HEK293 (cell line): Measurements from ENCODE around the gene METAP1.
"Not testable (repeated sequence)": the region's sequence is repeated elsewhere in the genome, so short reads cannot be mapped to it uniquely, and the experiment has no call there.

Source experiments
- CTCF ChIA-PET: fragments of 350-600 bp; formaldehyde crosslinking; extraction: SDS; loops from one replicate; lab custom pipeline; 2021; ENCODE audit warnings: antibody characterized with exemption; lab: Yijun Ruan, JAX
- POLR2A ChIA-PET: fragments of 300-600 bp; formaldehyde crosslinking; extraction: SDS; loops from one replicate; lab custom pipeline; 2020; ENCODE audit warnings: antibody characterized with exemption, inconsistent platforms; lab: Yijun Ruan, JAX
- H3K27ac ChIP-seq: fragments of 200-500 bp; sonication (Bioruptor generic); 2 replicates; pipeline ENCODE4 v1.5.1; 2014; ENCODE audit warnings: low read depth, low read length, control low read depth, inconsistent platforms; ENCODE audit errors: extremely low read depth
- H3K36me3 ChIP-seq, 2 experiments: fragments of 200-500 bp in 1 of 2; sonication (Bioruptor generic) in 1 of 2; 1 replicate in 1 of 2; 2 replicates in 1 of 2; pipeline ENCODE4 v1.5.1; 2014 to 2017; ENCODE audit warnings: inconsistent platforms in 2 of 2, low read length in 2 of 2; ENCODE audit not compliant: control insufficient read depth in 2 of 2, insufficient read depth in 1 of 2
- H3K4me1 ChIP-seq: fragments of 200-500 bp; sonication (Bioruptor generic); 2 replicates; pipeline ENCODE4 v1.5.1; 2014; ENCODE audit warnings: mild to moderate bottlenecking, low read length, inconsistent platforms; ENCODE audit not compliant: control insufficient read depth, insufficient read depth
- H3K4me3 ChIP-seq: 2 replicates; pipeline ENCODE4 v1.5.1; 2011; ENCODE audit warnings: low read depth, mild to moderate bottlenecking, control low read depth, low read length, moderate library complexity
- H3K9me3 ChIP-seq: fragments of 200-500 bp; sonication (Bioruptor generic); 2 replicates; pipeline ENCODE4 v1.5.1; 2014; ENCODE audit warnings: low read depth, low read length, inconsistent platforms; ENCODE audit not compliant: control insufficient read depth, insufficient read depth
- BCL6B ChIP-seq: fragments of 450-650 bp; formaldehyde crosslinking; IDR thresholded peaks from 2 replicates; pipeline ENCODE4 v1.5.1; 2017; ENCODE audit warnings: missing biosample characterization, missing genetic modification characterization
- GLI2 ChIP-seq: fragments of 450-650 bp; formaldehyde crosslinking; IDR thresholded peaks from 2 replicates; pipeline ENCODE4; 2017; ENCODE audit warnings: missing biosample characterization, missing genetic modification characterization, low read depth, borderline replicate concordance
- GLIS2 ChIP-seq: fragments of 450-650 bp; formaldehyde crosslinking; IDR thresholded peaks from 2 replicates; pipeline ENCODE4 v1.5.1; 2016; ENCODE audit warnings: missing biosample characterization, missing genetic modification characterization
- HIC1 ChIP-seq: fragments of 450-650 bp; formaldehyde crosslinking; IDR thresholded peaks from 2 replicates; pipeline ENCODE4 v1.5.1; 2016; ENCODE audit warnings: missing biosample characterization, missing genetic modification characterization
- SCRT2 ChIP-seq: fragments of 450-650 bp; formaldehyde crosslinking; IDR thresholded peaks from 2 replicates; pipeline ENCODE4 v1.5.1; 2016; ENCODE audit warnings: missing biosample characterization, missing genetic modification characterization
- ZBTB21 ChIP-seq: fragments of 450-650 bp; formaldehyde crosslinking; IDR thresholded peaks from 2 replicates; pipeline ENCODE4 v1.5.1; 2017; ENCODE audit warnings: missing biosample characterization, missing genetic modification characterization
- ZNF146 ChIP-seq: fragments of 450-650 bp; formaldehyde crosslinking; IDR thresholded peaks from 2 replicates; pipeline ENCODE4 v1.5.1; 2016; ENCODE audit warnings: missing biosample characterization, missing genetic modification characterization
- ZNF155 ChIP-seq: fragments of 450-650 bp; formaldehyde crosslinking; IDR thresholded peaks from 2 replicates; pipeline ENCODE4 v1.5.1; 2016; ENCODE audit warnings: missing biosample characterization, missing genetic modification characterization
- ZNF2 ChIP-seq: fragments of 450-650 bp; formaldehyde crosslinking; IDR thresholded peaks from 2 replicates; pipeline ENCODE4 v1.5.1; 2016; ENCODE audit warnings: missing biosample characterization, missing genetic modification characterization
- ZNF23 ChIP-seq: fragments of 450-650 bp; formaldehyde crosslinking; IDR thresholded peaks from 2 replicates; pipeline ENCODE4 v1.5.1; 2016; ENCODE audit warnings: missing biosample characterization, missing genetic modification characterization, borderline replicate concordance
- ZNF239 ChIP-seq: fragments of 450-650 bp; formaldehyde crosslinking; IDR thresholded peaks from 2 replicates; pipeline ENCODE4 v1.5.1; 2016; ENCODE audit warnings: missing biosample characterization, missing genetic modification characterization
- ZNF280D ChIP-seq: fragments of 450-650 bp; formaldehyde crosslinking; IDR thresholded peaks from 2 replicates; pipeline ENCODE4 v1.5.1; 2016; ENCODE audit warnings: missing biosample characterization, missing genetic modification characterization
- ZNF391 ChIP-seq: fragments of 450-650 bp; formaldehyde crosslinking; IDR thresholded peaks from 2 replicates; pipeline ENCODE4 v1.5.1; 2016; ENCODE audit warnings: low read depth, missing biosample characterization, missing genetic modification characterization, borderline replicate concordance
- ZNF473 ChIP-seq: fragments of 450-650 bp; formaldehyde crosslinking; IDR thresholded peaks from 2 replicates; pipeline ENCODE4 v1.5.1; 2017; ENCODE audit warnings: missing biosample characterization, missing genetic modification characterization
- ZNF548 ChIP-seq: fragments of 450-650 bp; formaldehyde crosslinking; IDR thresholded peaks from 2 replicates; pipeline ENCODE4 v1.5.1; 2016; ENCODE audit warnings: missing biosample characterization, missing genetic modification characterization
- ZNF555 ChIP-seq: fragments of 450-650 bp; formaldehyde crosslinking; conservative IDR thresholded peaks from 2 replicates; pipeline ENCODE4 v1.5.1; 2017; ENCODE audit warnings: missing biosample characterization, mild to moderate bottlenecking, missing genetic modification characterization, inconsistent platforms
- ZNF580 ChIP-seq: fragments of 450-650 bp; formaldehyde crosslinking; IDR thresholded peaks from 2 replicates; pipeline ENCODE4 v1.5.1; 2016; ENCODE audit warnings: missing biosample characterization, missing genetic modification characterization
- ZNF585B ChIP-seq: fragments of 450-650 bp; formaldehyde crosslinking; IDR thresholded peaks from 2 replicates; pipeline ENCODE4 v1.5.1; 2016; ENCODE audit warnings: missing biosample characterization, missing genetic modification characterization
- ZNF596 ChIP-seq: fragments of 450-650 bp; IDR thresholded peaks from 2 replicates; pipeline ENCODE4 v1.5.0; 2018; ENCODE audit warnings: missing biosample characterization, mild to moderate bottlenecking, missing genetic modification characterization, moderate library complexity
- ZNF660 ChIP-seq: fragments of 450-650 bp; IDR thresholded peaks from 2 replicates; pipeline ENCODE4 v1.5.1; 2018; ENCODE audit warnings: missing biosample characterization, mild to moderate bottlenecking, missing genetic modification characterization
- ZNF692 ChIP-seq: fragments of 450-650 bp; formaldehyde crosslinking; IDR thresholded peaks from 2 replicates; pipeline ENCODE4 v1.5.1; 2016; ENCODE audit warnings: missing biosample characterization, missing genetic modification characterization
- ZNF701 ChIP-seq: fragments of 450-650 bp; formaldehyde crosslinking; IDR thresholded peaks from 2 replicates; pipeline ENCODE4 v1.5.1; 2016; ENCODE audit warnings: missing biosample characterization, missing genetic modification characterization
- ZNF830 ChIP-seq: fragments of 450-650 bp; IDR thresholded peaks from 2 replicates; pipeline ENCODE4 v1.5.0; 2018; ENCODE audit warnings: missing biosample characterization, missing genetic modification characterization, low read depth, mild to moderate bottlenecking, moderate library complexity
- ZNF843 ChIP-seq: fragments of 450-650 bp; formaldehyde crosslinking; IDR thresholded peaks from 2 replicates; pipeline ENCODE4 v1.5.1; 2016; ENCODE audit warnings: missing biosample characterization, missing genetic modification characterization
- ZSCAN18 ChIP-seq: fragments of 450-650 bp; formaldehyde crosslinking; IDR thresholded peaks from 2 replicates; pipeline ENCODE4 v1.5.1; 2016; ENCODE audit warnings: missing biosample characterization, missing genetic modification characterization

METAP1 gene

GRCh38 chr4:99062120-99062519 lies 66.6 kb downstream of the METAP1 start (continued):
- TF ChIP-seq HIC1 (tag by site-specific recombination) (peak; percentile 14; the same call in 1 of the 2 replicates), ZNF830 (tag by site-specific recombination) (no peak), ZNF843 (tag by site-specific recombination) (no peak), ZNF585B (tag by site-specific recombination) (no peak), ZNF391 (no peak), ZNF155 (tag by site-specific recombination) (no peak)

- 0 out of 2 replicates have a peak, but pooled peaks have one; percentile 28 for TF ChIP-seq ZNF280D (tag by site-specific recombination)
- peak; percentile 94 for TF ChIP-seq ZNF146 (tag by site-specific recombination)
- peak; percentile 61; the same call in 1 of the 2 replicates for TF ChIP-seq ZNF580 (tag by site-specific recombination)
- H3K4me1 ChIP-seq, POLR2A ChIA-PET, H3K9me3 ChIP-seq, H3K4me3 ChIP-seq, CTCF ChIA-PET, H3K27ac ChIP-seq: not testable (repeated sequence)
- peaks cover 0 to 27% of the 10 kb centered on the region in 2 experiments; a peak in 2 of 3 replicates for H3K36me3 ChIP-seq
Observed at GRCh38 chr4:99065521-99065920, 70.0 kb downstream of the METAP1 start.

GRCh38 chr4:99067617-99068016 lies 72.1 kb downstream of the METAP1 start:
- Histone ChIP-seq H3K27ac (no peak overlapping the region), H3K36me3 (peaks cover 0 to 41% of the 10 kb centered on the region in 2 experiments; a peak in 2 of 3 replicates), H3K4me3 (no peak overlapping the region), H3K4me1 (no peaks in the 10 kb centered on the region), H3K9me3 (no peaks in the 10 kb centered on the region)
- POLR2A ChIA-PET: no interaction called here
- CTCF ChIA-PET: interaction anchor here (1.9 kb wide), 1 partner anchor 11 kb away, joined by 7 read pairs; no protein-coding TSS in a partner anchor
- TF ChIP-seq ZNF2 (tag by site-specific recombination): no peak
- TF ChIP-seq BCL6B (tag by site-specific recombination): no peak
- TF ChIP-seq SCRT2 (tag by site-specific recombination): no peak
- TF ChIP-seq ZBTB21 (tag by site-specific recombination): no peak
- no peak for TF ChIP-seq ZNF23 (tag by site-specific recombination)
- TF ChIP-seq ZNF701 (tag by site-specific recombination): no peak
- TF ChIP-seq ZNF596: no peak
- TF ChIP-seq ZNF473 (tag by site-specific recombination): no peak
- TF ChIP-seq ZSCAN18 (tag by site-specific recombination): no peak
- TF ChIP-seq ZNF548 (tag by site-specific recombination): no peak
- no peak for TF ChIP-seq GLIS2 (tag by site-specific recombination)
- TF ChIP-seq ZNF239 (tag by site-specific recombination): no peak
- TF ChIP-seq ZNF660 (tag by site-specific recombination): no peak
- TF ChIP-seq ZNF555: no peak
- no peak for TF ChIP-seq ZNF692
- no peak for TF ChIP-seq GLI2
